ENCODE results near the gene P2RY13.

P2RY13 gene

GRCh38 chr3:151293127-151293526 is 36.2 kb downstream of the P2RY13 start:
- no peak for DNase-seq (ENCODE audit: low read depth)
- no peak for TF ChIP-seq MYC (IDR thresholded peaks at IDR 0.05; ENCODE audit: low read depth, low read length)
- no peak for TF ChIP-seq POLR2A (IDR thresholded peaks at IDR 0.05; ENCODE audit: extremely low read depth, insufficient read length)
- no peak for TF ChIP-seq CTCF (IDR thresholded peaks at IDR 0.05; ENCODE audit: low read depth, low read length)
- no peak for TF ChIP-seq MAX (IDR thresholded peaks at IDR 0.05; ENCODE audit: low read depth, low read length)

GRCh38 chr3:151290673-151291072 is 38.7 kb downstream of the P2RY13 start:
- TF ChIP-seq CTCF (IDR thresholded peaks at IDR 0.05; ENCODE audit: low read depth, low read length) = peak; percentile 12
- no peak for TF ChIP-seq MAX (IDR thresholded peaks at IDR 0.05; ENCODE audit: low read depth, low read length)
- no peak overlapping the region for H3K4me3 ChIP-seq (ENCODE audit: low read depth, low read length)
- DNase-seq (ENCODE audit: low read depth) = peak; percentile 57

More at GRCh38 chr3:151293127-151293526, 36.2 kb downstream of the P2RY13 start:
- no peak overlapping the region for H3K4me3 ChIP-seq (ENCODE audit: low read depth, low read length)

GRCh38 chr3:151289445-151289844 is 39.9 kb downstream of the P2RY13 start:
- DNase-seq (ENCODE audit: low read depth) = no peak
- TF ChIP-seq CTCF (IDR thresholded peaks at IDR 0.05; ENCODE audit: low read depth, low read length) (no peak), MYC (IDR thresholded peaks at IDR 0.05; ENCODE audit: low read depth, low read length) (no peak), MAX (IDR thresholded peaks at IDR 0.05; ENCODE audit: low read depth, low read length) (no peak), POLR2A (IDR thresholded peaks at IDR 0.05; ENCODE audit: extremely low read depth, insufficient read length) (no peak)
- no peak overlapping the region for H3K4me3 ChIP-seq (ENCODE audit: low read depth, low read length)

GRCh38 chr3:151285940-151286339 is 43.4 kb downstream of the P2RY13 start:
- no peak overlapping the region for H3K4me3 ChIP-seq (ENCODE audit: low read depth, low read length)
- DNase-seq (ENCODE audit: low read depth) = no peak
- TF ChIP-seq MAX (IDR thresholded peaks at IDR 0.05; ENCODE audit: low read depth, low read length) (no peak), CTCF (IDR thresholded peaks at IDR 0.05; ENCODE audit: low read depth, low read length) (no peak), MYC (IDR thresholded peaks at IDR 0.05; ENCODE audit: low read depth, low read length) (no peak), POLR2A (IDR thresholded peaks at IDR 0.05; ENCODE audit: extremely low read depth, insufficient read length) (no peak)

GRCh38 chr3:151283907-151284461 is 45.4 kb downstream of the P2RY13 start:
- DNase-seq (ENCODE audit: low read depth) = peak; percentile 20
- no peak overlapping the region for H3K4me3 ChIP-seq (ENCODE audit: low read depth, low read length)
- TF ChIP-seq MYC (IDR thresholded peaks at IDR 0.05; ENCODE audit: low read depth, low read length) (no peak), MAX (IDR thresholded peaks at IDR 0.05; ENCODE audit: low read depth, low read length) (no peak), POLR2A (IDR thresholded peaks at IDR 0.05; ENCODE audit: extremely low read depth, insufficient read length) (no peak), CTCF (IDR thresholded peaks at IDR 0.05; ENCODE audit: low read depth, low read length) (no peak)
